ENCODE data around the gene NFATC3. TPM values are rescaled to one million over a fixed set of nuclear protein-coding genes. Genes with fewer than 3 reads are reported as not detected.

The NFATC3 gene
- total RNA-seq, 1 experiment from 2014 or later = 33.0 TPM

- Histone ChIP-seq H2BK5ac (ENCODE audit: insufficient read length, low read length) (no peak overlapping the region), H3K14ac (ENCODE audit: insufficient read depth, low read length) (no peak overlapping the region), H4K20me1 (ENCODE audit: control insufficient read depth, insufficient read depth, insufficient read length) (no peaks in the 10 kb centered on the region), H3K4me2 (ENCODE audit: insufficient read depth, insufficient read length, low read length) (no peak overlapping the region), H3K27me3 (ENCODE audit: insufficient read depth, low read length) (no peaks in the 10 kb centered on the region), H3K27ac (ENCODE audit: insufficient read length, low read depth, low read length) (no peak overlapping the region), H4K5ac (ENCODE audit: insufficient read length, low read depth, low read length) (no peak overlapping the region), H2AK5ac (ENCODE audit: insufficient read length, low read length) (no peak overlapping the region), H2BK12ac (ENCODE audit: insufficient read length, low read depth, low read length) (no peak overlapping the region), H2BK20ac (ENCODE audit: low read depth, low read length, poor library complexity, severe bottlenecking) (no peak overlapping the region), H3K23me2 (ENCODE audit: insufficient read length, low read depth, low read length, poor library complexity, severe bottlenecking) (no peaks in the 10 kb centered on the region), H3K4me1 (ENCODE audit: insufficient read depth, low read length) (no peaks in the 10 kb centered on the region), H3K79me1 (ENCODE audit: insufficient read depth, low read depth, low read length, poor library complexity, severe bottlenecking) (peaks cover 2% of the 10 kb centered on the region), H3K79me2 (ENCODE audit: insufficient read depth, low read length) (no peaks in the 10 kb centered on the region; the same call in 1 of the 2 replicates), H3K56ac (ENCODE audit: insufficient read length, low read depth, low read length) (no peak overlapping the region), H3K23ac (ENCODE audit: insufficient read length, low read depth, low read length) (no peak overlapping the region), H4K91ac (ENCODE audit: insufficient read length, low read depth, low read length) (no peak overlapping the region), H4K8ac (replicated peaks; ENCODE audit: insufficient read length, low read depth, low read length) (no peak overlapping the region), H3T11ph (ENCODE audit: low read length) (no peak overlapping the region), H3K9me3 (ENCODE audit: control insufficient read depth, low read depth, low read length) (no peaks in the 10 kb centered on the region), H2BK15ac (ENCODE audit: low read depth, low read length) (no peak overlapping the region), H2AFZ (ENCODE audit: low read length) (no peak overlapping the region), H2BK120ac (ENCODE audit: low read depth, low read length, poor library complexity, severe bottlenecking) (no peak overlapping the region), H3K4ac (ENCODE audit: low read depth, low read length) (no peak overlapping the region), H3K9ac (ENCODE audit: extremely low read depth, insufficient read length, low read length) (no peak overlapping the region), H3K18ac (ENCODE audit: insufficient read length, low read depth, low read length) (no peak overlapping the region)
- no peak for TF ChIP-seq CTCF (conservative IDR thresholded peaks at IDR 0.05)
- WGBS (ENCODE audit: extremely low coverage, insufficient read length, low lambda C conversion rate) = no CpG with 5 or more reads among the region's 6 CpGs
- Mint-ChIP-seq H3K4me3 (no peak overlapping the region), H3K27me3 (ENCODE audit: low read depth) (no peaks in the 10 kb centered on the region), H3K36me3 (ENCODE audit: insufficient read depth in 1 of 3, low read depth in 3 of 3) (peaks cover 0 to 6% (median 5%) of the 10 kb centered on the region in 3 experiments; a peak in 2 of 7 replicates), H3K9me3 (no peaks in the 10 kb centered on the region), H3K27ac (peak overlapping the region in 2 of 3 experiments; percentile 15 to 53; a peak in 1 of 7 replicates), H3K4me1 (no peaks in the 10 kb centered on the region)
- DNase-seq = no peak
Measured at GRCh38 chr16:68128577-68129305, 43.6 kb downstream of the NFATC3 start.
